GM12878 (cell line): ENCODE measurements around the gene SCNN1G.

Experiments used
- POLR2AphosphoS5 ChIP-seq: IDR thresholded peaks from 2 replicates; pipeline ENCODE4 v1.6.1; 2011; ENCODE audit warnings: mild to moderate bottlenecking, low read length, inconsistent platforms
- ZSCAN29 ChIP-seq: fragments of 450-650 bp; IDR thresholded peaks from 2 replicates; pipeline ENCODE4 v1.6.1; 2017; ENCODE audit warnings: mild to moderate bottlenecking, moderate library complexity
- TF ChIP-seq, protein P1 (sequence below), 3 experiments: IDR thresholded peaks in 2 of 3; conservative IDR thresholded peaks in 1 of 3; 2 replicates each; pipeline ENCODE4 v1.5.1; 2011; ENCODE audit warnings: low read depth in 3 of 3, low read length in 3 of 3, mild to moderate bottlenecking in 3 of 3, control low read depth in 2 of 3, moderate library complexity in 2 of 3, inconsistent platforms in 1 of 3, mixed read lengths in 1 of 3; ENCODE audit not compliant: control insufficient read depth in 2 of 3, insufficient read depth in 1 of 3; ENCODE audit errors: extremely low read depth in 1 of 3

DNA sequence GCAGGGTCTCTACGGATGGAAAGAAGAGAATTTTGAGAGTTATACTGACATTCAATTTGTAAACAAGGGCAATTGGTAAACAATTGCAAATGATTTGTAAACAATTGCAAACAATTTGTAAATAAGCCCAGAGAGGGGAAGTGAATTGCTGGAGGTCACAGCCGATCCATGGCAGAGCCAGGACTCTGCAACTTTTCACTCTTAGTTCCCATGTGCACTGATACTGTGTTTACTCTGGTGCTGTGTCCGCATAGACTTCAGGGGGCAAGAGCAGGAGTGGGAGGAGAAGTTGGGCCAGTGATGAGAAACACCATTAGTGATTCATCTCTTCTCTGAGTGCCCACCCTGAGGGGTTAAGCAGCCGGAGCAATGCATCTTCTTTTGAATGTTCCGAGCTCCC, 14.0 kb downstream of the SCNN1G start:
- TF ChIP-seq, protein P1, sequence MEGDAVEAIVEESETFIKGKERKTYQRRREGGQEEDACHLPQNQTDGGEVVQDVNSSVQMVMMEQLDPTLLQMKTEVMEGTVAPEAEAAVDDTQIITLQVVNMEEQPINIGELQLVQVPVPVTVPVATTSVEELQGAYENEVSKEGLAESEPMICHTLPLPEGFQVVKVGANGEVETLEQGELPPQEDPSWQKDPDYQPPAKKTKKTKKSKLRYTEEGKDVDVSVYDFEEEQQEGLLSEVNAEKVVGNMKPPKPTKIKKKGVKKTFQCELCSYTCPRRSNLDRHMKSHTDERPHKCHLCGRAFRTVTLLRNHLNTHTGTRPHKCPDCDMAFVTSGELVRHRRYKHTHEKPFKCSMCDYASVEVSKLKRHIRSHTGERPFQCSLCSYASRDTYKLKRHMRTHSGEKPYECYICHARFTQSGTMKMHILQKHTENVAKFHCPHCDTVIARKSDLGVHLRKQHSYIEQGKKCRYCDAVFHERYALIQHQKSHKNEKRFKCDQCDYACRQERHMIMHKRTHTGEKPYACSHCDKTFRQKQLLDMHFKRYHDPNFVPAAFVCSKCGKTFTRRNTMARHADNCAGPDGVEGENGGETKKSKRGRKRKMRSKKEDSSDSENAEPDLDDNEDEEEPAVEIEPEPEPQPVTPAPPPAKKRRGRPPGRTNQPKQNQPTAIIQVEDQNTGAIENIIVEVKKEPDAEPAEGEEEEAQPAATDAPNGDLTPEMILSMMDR (IDR thresholded peaks at IDR 0.05 in 2 of 3, conservative IDR thresholded peaks at IDR 0.05 in 1 of 3; ENCODE audit: control insufficient read depth in 2 of 3, extremely low read depth in 1 of 3, insufficient read depth in 1 of 3, low read depth in 3 of 3, low read length in 3 of 3) = no peak
- TF ChIP-seq ZSCAN29 = no peak
- TF ChIP-seq POLR2AphosphoS5 = no peak
